Thyroid gland (tissue), 4 donors: ENCODE data around the gene BTBD2.

ENCODE experiments used
- CTCF ChIP-seq, 6 experiments: fragments of 200-600 bp in 3 of 6; fragments of 450-650 bp in 3 of 6; sonication (generic) in 3 of 6; IDR thresholded peaks; one replicate each; pipeline ENCODE4 v1.5.1; 2016 to 2019; ENCODE audit warnings: antibody characterized with exemption in 6 of 6, mild to moderate bottlenecking in 2 of 6, inconsistent platforms in 1 of 6, moderate library complexity in 1 of 6
- POLR2A ChIP-seq, 2 donors: fragments of 450-650 bp; IDR thresholded peaks; one replicate each; pipeline ENCODE4 v1.6.1; 2017; ENCODE audit warnings: antibody characterized with exemption in 2 of 2, mild to moderate bottlenecking in 2 of 2, moderate library complexity in 1 of 2

- TF ChIP-seq CTCF (IDR thresholded peaks at IDR 0.05) (no peak), POLR2A (IDR thresholded peaks at IDR 0.05) (no peak)
These were observed 22.7 kb downstream of the BTBD2 start for GRCh38 chr19:1992759-1993260.
